ENCODE results near the gene RREB1.
A peak's percentile ranks its signal among the peaks of the same experiment; 100 is the strongest.

Gene RREB1

GRCh38 chr6:7107578-7108195 lies at the start of gene RREB1:
RREB1 (plus strand) TSS chr6:7107961; CDS start chr6:7181912, 73,951 bp downstream.
- DNase-seq (ENCODE audit: low read depth), result no peak

DNA sequence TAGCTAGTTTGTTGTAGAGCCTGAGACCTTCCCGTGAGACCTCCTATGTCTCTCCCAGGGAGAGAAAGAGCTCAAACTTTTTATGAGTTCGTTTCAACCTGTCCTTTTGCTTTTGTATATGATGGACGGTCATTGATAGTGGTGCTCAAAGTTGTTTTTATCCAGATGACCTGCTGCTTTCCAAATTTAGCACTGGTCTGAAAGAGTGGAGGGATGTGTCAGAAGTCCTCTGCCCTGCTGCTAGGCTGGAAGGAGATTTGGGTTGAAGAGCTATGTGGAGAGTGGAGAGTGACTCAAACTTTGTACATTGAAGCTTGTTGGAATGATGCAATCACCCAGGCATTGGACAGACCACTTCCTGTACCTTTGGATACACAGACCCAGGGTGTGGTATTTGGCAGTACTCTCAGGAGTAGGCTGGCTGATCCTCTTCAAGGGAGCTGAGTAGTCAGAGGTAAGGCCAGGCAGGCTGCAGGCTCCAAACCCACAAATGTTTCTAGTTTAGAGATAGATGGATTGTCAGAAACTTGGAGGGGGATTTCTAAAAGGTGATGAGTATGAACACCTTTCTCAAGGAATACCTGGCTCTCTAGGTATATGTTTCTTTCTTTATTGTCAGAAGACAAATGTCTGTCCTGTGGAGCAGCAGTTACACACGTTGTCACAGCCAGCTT lies 49.4 kb upstream of the RREB1 start:
- peak; percentile 98 for DNase-seq (ENCODE audit: low read depth)

- DNase-seq (ENCODE audit: low read depth), result no peak
Observed at GRCh38 chr6:7060769-7061516, 46.8 kb upstream of the RREB1 start.

DNA sequence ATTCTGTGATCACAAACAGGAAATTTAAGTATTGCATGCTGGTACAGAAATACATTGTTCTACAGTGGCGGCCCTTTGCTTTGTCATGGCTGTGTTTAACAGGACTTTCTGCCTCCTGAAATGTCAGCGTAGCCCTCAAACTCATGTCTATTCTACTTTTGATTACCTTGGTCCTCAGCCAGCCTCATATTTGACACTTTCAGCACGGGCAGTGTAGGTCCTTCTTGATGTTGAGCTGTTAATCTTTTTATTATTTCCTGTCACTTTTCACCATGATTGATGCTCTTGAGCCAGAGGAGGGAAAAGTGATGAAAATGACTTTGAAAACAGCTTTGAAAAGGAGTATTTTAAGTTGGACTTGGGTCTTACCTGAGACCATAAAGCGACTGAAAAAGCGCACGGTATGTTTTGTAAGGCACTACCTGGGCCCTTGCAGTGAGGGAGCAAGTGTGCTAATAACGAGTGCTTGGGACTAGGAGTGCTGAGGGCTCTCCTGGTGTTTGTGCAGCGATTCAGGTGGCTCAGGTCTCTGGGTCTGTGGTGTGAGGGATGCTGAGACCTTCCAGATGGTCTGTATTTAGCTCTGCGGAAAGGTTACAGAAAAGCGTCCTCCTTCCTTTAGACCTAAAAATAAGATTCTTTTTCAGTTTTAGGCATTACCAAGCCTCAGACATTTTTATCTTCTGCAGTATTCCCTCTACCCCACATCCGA lies 45.2 kb upstream of the RREB1 start:
- no peak for DNase-seq (ENCODE audit: low read depth)

- DNase-seq (ENCODE audit: low read depth), result no peak
Observed at GRCh38 chr6:7067305-7067704, 40.5 kb upstream of the RREB1 start.

- DNase-seq (ENCODE audit: low read depth), result no peak
Observed at GRCh38 chr6:7071405-7071804, 36.4 kb upstream of the RREB1 start.

DNA sequence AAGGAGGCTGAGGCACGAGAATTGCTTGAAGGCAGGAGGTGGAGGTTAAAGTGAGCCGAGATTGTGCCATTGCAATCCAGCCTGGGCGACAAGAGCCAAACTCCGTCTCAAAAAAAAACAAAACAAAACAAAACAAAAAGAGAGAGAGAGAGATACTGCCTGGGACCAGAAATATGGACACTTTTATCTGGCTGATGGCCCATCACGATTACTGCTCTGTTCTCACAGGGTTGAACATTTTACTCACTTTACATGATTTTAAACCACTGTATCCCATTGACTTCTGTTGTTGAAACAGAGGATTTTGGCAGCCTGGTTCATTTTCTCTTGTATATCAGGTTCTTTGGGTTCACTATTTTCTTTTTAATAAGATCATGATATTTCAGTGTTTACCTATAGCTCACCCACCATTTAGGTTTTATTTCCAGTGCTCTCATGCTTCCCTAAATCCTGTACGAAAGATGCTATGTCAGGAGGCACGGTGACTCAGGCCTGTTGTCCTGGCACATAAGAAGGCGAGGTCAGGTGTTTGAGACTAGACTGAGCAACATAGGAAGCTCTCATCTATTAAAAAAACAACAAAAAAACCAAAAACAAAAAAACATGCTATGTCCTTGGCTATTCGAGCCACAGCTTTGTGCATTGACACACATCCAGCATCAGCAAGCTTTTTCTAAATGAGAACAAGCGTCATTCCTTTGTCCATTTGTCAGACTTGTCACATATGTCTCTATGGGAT lies 34.5 kb upstream of the RREB1 start:
- no peak for DNase-seq (ENCODE audit: low read depth)

DNA sequence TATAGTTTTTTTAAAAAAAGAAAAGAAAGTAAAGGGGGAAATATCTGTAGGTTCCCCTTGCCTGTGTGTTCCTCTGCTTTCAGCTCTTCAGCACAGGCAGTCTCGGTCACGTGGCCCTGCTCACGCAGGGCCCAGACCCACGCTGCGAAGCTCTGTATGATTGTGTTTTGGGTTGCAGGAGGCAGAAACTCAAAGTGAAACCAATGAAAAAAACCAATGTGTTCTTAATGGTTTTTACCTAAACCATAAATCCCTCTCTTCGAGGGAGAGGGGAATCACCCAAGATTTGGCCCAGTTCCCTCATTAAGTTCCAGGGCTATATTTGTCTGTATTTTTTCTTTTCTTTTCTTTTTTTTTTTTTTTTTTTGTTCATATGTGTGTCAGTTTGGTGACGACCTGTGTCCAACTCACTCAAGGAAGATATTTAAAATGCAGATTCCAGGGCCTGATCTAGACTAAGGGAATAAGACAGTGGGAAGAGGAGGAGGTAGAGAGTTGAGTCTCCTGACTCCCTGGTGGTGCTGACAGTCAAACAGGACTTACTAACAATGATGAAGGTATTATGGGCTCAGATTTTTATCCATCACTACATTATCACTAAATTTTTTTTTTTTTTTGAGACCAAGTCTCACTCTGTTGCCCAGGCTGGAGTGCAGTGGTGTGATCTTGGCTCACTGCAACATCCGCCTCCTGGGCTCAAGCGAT lies 33.8 kb upstream of the RREB1 start:
- no peak for DNase-seq (ENCODE audit: low read depth)

DNA sequence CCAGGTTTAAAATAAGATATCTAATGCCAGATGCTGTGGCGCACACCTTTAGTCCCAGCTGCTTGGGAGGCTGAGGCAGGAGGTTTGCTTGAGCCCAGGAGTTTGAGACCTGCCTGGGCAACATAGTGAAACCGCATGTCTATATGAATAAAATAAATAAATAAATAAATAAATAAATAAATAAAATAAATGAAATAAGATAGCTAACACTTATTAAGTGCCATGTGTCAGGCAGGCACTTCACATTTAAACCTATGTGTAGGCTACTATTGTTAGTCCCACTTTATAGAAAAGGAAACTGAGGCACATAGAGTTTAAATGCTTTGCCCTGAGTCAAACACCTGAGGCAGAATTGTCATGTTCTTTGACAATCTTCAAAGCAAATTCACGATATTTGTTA lies 32.9 kb upstream of the RREB1 start:
- no peak for DNase-seq (ENCODE audit: low read depth)

DNA sequence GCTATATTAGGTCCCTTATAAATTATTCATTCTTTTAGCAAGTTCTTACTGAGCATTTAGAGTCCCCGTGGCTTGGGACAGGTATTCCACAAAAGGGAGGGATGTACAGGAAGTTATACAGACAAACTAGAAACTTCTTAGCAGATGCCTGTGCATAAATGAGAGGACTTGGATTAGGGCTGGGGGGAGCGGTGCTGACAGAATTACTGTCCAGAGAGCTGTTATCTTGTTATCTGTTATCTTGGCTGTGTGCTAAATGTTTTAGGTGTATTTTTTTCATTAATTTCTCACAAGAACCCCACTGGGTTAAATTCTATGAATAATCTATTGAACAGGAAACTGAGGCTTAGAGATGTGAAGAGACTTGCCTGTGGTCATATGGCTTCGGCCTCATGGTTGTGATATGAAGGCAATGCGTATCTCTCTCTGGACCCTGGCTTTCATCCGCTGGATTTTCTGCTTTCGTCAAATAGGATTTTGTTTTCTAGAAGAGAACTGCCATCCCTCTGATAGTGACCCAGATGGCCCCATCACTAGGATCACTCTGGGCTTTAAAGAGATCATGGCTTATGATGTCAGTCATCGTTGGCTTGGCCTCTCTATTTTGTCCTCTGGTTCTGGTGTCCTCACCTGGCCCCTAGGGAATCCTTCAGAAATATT lies 32.3 kb upstream of the RREB1 start:
- no peak for DNase-seq (ENCODE audit: low read depth)

- no peak for DNase-seq (ENCODE audit: low read depth)
Observed at GRCh38 chr6:7077856-7078255, 29.9 kb upstream of the RREB1 start.

DNA sequence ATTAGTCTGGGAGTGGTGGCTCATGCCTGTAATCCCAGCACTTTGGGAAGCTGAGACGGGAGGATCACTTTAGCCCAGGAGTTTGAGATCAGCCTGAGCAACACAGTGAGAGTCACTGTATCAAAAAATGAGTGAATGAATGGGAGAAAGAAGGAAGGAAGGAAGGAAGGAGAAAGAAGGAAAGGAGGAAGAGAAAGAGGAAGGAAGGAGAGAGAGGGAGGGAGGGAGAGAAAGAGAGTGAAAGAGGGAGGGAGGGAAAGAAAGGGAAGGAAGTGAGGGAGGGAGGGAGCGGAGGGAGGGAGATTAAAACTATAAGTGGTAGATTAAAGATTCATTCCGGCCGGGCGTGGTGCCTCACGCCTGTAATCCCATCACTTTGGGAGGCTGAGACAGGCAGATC lies 28.9 kb upstream of the RREB1 start:
- DNase-seq (ENCODE audit: low read depth), result no peak

DNA sequence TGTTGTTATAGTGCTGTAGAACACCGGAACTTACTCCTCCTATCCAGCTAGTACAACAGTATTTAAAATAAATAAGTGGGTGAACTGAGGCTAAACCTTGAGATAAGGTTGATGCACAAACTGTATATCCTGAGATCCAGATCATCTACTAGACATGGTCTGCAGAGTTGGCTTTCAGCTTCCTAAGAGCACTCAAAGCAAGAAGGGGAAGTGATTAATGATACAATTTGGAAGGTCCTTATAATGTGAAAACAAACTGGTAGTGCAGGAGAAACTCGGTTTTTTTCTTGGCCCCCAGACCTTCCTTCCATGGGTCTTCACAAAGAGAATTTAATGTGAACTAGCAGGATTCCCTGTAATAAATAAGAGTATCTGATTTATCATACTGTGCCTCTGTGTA lies 27.4 kb upstream of the RREB1 start:
- no peak for DNase-seq (ENCODE audit: low read depth)

- DNase-seq (ENCODE audit: low read depth), result no peak
Observed at GRCh38 chr6:7085911-7086310, 21.9 kb upstream of the RREB1 start.

DNA sequence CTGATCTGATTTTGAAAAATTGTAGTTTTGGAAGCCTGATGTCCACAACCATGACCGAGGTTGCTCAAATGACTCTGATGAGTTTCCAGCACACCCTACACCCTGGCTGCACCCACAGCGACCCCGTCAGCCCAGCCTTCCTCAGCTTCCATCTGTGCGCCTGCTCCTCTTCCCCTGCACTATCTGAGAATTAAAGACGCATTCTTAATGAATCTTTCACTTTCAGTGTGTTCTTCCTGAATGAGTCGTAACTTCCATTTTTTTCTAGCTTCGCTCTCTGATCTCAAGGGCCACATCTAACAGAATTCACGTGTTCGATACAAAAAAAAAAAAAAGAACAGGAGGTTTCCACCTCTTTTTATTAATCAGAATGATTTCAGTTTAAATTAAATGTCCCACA lies 21.3 kb upstream of the RREB1 start:
- DNase-seq (ENCODE audit: low read depth), result no peak

GRCh38 chr6:7087066-7087465 lies 20.7 kb upstream of the RREB1 start:
- DNase-seq (ENCODE audit: low read depth), result no peak

DNA sequence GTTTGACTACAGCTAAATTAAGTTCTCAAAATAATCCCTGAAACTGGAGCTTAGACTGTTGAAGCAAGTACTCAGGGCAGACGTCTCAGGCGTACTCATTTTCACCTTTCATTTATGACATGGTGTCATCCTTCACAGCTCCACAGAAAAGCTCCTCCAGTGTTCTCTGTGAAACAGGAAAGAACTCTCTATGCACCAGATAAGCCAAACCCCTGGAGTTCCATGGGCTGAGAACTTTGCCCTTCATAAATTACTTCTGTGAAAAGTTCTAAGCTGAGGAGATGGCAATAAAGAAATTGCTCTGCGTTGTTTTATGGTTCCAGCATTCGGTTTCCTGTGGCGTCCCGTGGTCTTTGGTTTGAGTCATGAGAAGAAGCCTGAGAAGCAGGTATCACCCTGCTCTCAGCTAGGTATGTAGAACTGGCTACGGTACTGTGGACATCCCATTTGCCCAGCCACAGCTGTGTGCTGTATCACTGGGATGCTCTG lies 20.2 kb upstream of the RREB1 start:
- DNase-seq (ENCODE audit: low read depth), result no peak

DNA sequence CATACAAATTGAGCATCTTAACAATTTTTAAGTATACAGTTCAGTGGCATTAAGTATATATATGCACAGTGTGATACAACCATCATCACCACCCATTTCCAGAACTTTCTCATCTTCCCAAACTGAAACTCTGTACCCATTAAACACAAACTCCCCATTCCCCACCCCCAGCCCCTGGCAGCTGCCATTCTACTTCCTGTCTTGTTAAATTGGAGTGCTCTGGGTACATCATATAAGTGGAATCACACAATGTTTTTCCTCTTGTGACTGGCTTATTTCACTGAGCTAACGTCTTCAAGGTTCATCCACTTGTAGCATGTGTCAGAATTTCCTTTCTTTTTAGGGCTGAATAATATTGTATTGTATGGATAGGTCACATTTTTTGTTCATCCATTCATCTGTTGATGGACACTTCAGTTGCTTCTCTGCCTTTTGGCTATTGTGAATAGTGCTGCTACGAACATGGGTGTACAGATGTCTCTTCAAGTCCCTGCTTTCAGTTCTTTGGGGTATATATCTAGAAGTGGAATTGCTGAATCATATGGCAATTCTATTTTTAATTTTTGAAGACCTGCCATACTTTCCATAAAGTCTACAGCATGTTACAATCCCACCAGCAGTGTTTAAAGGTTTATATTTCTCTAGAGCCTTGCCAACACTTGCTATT lies 19.6 kb upstream of the RREB1 start:
- no peak for DNase-seq (ENCODE audit: low read depth)

- no peak for DNase-seq (ENCODE audit: low read depth)
Observed at GRCh38 chr6:7098993-7099392, 8.8 kb upstream of the RREB1 start.
